ENCODE data around the gene TMEM97. TPM values are rescaled to one million over a fixed set of nuclear protein-coding genes. Genes with fewer than 3 reads are reported as not detected.
"Not testable (repeated sequence)": the region's sequence is repeated elsewhere in the genome, so short reads cannot be mapped to it uniquely, and the experiment has no call there.

The TMEM97 gene
- polyA plus RNA-seq (2014; cell fraction: cytosol; rRNA removed) = 202 and 215 TPM in 2 replicates
- 56.4 and 67.0 TPM in 2 replicates for polyA plus RNA-seq (2014; cell fraction: nucleus; rRNA removed)

DNA sequence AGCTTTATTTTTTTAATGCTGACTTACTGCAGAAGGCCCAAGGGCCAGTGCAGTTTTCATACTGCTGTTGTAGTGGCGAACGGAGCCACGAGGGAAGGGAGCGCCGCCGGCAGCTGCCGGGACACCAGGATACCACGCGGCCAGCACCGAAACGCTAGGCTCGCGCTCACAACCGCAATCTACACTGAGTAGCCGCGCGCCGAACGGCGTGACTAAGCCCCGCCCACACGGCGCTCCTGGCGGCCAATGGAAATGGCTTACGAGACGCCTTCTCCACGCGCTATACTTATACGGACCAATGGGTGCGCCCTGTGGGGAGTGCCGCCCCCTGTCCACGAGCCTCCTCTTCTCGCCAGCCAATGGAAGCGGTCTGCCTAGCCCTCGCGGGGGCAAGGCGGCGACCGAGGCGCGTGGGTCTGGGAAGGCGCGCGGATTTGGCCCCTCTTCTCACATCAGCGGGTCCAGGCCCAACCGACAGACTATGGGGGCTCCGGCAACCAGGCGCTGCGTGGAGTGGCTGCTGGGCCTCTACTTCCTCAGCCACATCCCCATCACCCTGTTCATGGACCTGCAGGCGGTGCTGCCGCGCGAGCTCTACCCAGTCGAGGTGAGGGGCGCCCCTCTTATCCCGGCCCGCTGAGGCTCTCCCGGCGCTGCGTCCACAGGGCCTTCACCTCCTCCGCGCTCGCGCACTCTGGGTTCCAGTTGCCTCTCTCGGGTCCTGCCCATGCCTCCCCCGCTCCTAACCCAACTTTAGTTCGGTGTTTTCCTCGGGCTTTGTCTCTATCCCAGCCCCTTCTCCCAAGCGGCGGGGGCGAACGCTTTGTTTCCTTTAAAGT is at the start of gene TMEM97:
Gene TMEM97, plus strand, starts transcription at position 442 of the 839 bp plus-strand sequence. Its CDS starts 40 bp downstream, at position 482.
- DNase-seq (ENCODE audit: low spot score) = peak; percentile 99

GRCh38 chr17:28270055-28270454 is 48.9 kb upstream of the TMEM97 start:
- no peak for DNase-seq (ENCODE audit: low spot score)

DNA sequence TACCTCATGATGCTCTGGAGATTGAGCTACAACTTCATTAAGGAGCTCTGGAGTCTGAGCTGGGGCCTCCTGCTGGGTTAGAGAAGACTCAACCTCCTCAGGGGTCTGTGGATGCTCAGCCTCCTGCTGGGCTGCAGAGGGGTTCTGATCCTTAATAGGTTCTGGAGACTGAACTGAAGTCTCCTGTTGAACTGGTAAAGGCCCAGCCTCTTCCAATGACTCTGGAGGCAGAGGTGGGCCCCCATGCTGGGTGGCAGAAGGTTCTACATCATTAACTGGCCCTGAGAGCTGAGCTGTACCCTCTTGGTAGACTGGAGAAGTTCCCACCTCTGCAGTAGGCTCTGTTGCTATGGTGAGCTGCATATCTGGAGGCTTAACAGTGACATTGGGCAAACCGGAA is 48.1 kb upstream of the TMEM97 start:
- DNase-seq (ENCODE audit: low spot score) = no peak

- DNase-seq (ENCODE audit: low spot score) = no peak
Observed at GRCh38 chr17:28271431-28271830, 47.6 kb upstream of the TMEM97 start.

- no peak for DNase-seq (ENCODE audit: low spot score)
Observed at GRCh38 chr17:28272166-28272565, 46.8 kb upstream of the TMEM97 start.

- DNase-seq (ENCODE audit: low spot score) = not testable (repeated sequence)
Observed at GRCh38 chr17:28273341-28273740, 45.7 kb upstream of the TMEM97 start.

- DNase-seq (ENCODE audit: low spot score) = no peak
Observed at GRCh38 chr17:28274591-28275265, 44.3 kb upstream of the TMEM97 start.

- DNase-seq (ENCODE audit: low spot score) = no peak
Observed at GRCh38 chr17:28276011-28276410, 43.0 kb upstream of the TMEM97 start.

- no peak for DNase-seq (ENCODE audit: low spot score)
Observed at GRCh38 chr17:28279411-28279810, 39.6 kb upstream of the TMEM97 start.

DNA sequence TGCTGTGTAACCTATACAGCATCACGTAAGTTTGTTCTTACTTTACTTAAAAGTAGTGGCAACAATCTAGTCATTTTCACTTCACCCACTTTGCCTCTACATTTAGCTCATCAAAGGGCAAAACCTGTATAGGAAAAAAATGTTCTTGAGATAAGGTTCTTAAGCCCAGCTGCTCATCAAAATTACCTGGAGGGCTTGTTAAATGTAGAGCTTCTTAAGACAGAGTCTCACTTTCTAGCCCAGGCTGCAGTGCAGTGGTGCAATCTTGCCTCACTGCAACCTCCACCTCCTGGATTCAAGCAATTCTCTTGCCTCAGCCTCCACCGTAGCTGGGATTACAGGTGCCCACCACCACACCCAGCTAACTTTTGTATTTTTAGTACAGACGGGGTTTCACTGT is 38.2 kb upstream of the TMEM97 start:
- DNase-seq (ENCODE audit: low spot score) = no peak

DNA sequence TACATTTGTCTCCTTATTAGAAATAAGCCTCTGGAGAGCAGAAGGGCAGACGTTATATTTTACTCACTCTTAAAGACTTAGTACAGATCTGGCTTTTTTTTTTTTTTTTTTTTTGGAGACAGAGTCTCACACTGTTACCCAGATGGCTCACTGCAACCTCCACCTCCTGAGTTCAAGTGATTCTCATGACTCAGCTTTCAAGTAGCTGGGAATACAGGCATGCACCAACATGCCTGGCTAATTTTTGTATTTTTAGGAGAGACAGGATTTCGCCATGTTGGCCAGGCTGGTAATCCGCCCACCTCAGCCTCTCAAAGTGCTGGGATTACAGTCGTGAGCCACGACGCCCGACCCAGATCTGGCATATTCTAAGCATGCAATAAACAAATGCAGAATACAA is 36.4 kb upstream of the TMEM97 start:
- no peak for DNase-seq (ENCODE audit: low spot score)

- no peak for DNase-seq (ENCODE audit: low spot score)
Observed at GRCh38 chr17:28285965-28286364, 33.0 kb upstream of the TMEM97 start.

- DNase-seq (ENCODE audit: low spot score) = no peak
Observed at GRCh38 chr17:28290703-28291102, 28.3 kb upstream of the TMEM97 start.

- no peak for DNase-seq (ENCODE audit: low spot score)
Observed at GRCh38 chr17:28291780-28292330, 27.1 kb upstream of the TMEM97 start.

GRCh38 chr17:28292878-28293277 is 26.1 kb upstream of the TMEM97 start:
- DNase-seq (ENCODE audit: low spot score) = not testable (repeated sequence)

- no peak for DNase-seq (ENCODE audit: low spot score)
Observed at GRCh38 chr17:28293994-28294393, 25.0 kb upstream of the TMEM97 start.

DNA sequence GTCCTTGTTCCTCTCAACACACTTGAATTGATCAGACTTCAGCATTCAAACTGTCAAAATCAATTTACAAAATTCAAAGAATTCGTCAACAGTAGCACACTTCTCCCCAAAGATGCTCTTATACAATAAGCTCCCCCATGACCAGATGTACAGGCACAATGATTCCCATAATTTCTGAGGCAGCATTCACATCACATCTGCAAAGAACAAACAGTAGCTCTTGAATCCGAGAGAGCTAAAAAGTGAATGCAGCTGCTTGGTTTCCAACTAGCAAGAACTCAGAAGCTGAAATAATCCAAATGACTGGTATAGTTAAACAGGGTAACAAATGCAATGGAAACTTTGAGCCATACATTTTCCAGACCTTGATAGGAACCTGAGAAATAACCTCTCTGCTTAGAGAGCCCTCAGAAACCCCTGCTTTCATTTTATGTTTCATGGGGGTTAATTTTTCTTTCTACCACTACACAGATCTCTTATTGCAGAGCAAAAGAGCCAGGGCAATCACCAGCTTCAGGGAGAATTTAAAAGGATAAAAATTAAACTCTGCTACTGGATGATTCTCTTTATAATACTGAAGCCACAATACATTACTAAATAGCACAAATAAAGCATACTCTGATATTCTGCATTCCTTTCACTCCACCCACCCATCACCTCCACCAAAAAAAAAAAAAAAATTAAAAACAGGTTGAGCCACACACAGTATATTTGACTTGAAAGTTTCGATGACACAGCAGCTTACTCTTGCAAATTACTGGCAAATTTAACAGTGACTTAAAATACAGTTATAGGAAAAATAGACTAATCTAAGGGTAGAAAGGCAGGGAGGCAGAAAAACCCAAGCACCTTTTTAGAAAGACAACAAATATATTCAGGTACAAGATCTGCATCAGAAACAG is 23.1 kb upstream of the TMEM97 start:
- no peak for DNase-seq (ENCODE audit: low spot score)

DNA sequence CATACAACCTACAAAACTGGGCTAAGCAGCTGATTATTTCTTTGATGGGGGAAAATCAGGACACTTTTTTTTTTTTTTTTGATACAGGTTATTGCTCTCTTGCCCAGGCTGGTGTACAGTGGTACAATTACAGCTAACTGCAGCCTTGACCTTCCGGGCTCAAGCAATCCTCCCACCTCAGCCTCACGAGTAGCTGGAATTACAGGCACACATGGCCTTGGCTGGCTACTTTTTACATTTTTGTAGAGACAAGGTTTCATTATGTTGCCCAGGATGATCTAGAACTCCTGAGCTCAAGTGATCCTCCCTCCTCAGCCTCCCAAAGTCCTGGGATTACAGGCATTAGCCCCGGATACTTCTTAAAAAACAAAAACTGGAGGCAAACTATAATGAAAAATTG is 20.6 kb upstream of the TMEM97 start:
- no peak for DNase-seq (ENCODE audit: low spot score)

DNA sequence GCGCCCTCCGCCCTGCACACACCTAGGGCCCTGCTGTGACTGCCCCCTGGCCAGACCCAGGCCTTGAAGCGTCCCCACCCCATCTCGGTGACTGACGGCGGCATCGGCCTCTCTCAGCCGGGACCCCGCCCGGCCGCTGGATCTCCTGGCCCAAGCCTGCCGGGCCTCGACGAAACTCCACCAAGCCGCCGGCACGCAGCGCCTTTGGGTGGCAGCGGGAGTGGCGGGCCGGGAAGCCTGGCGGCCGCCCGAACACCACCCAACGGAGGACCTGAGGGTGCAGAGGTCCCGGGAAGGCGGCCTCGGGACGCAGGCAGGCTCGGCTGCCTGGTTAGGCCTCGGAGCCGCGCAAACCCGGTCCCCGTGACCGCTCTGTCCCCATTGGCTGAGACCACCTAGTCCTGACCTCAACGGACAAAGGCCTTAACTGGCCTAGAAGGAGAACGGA is 12.0 kb upstream of the TMEM97 start:
- DNase-seq (ENCODE audit: low spot score) = no peak

- no peak for DNase-seq (ENCODE audit: low spot score)
Observed at GRCh38 chr17:28313841-28314240, 5.2 kb upstream of the TMEM97 start.
